H54 (cell line): Measurements from ENCODE around the gene KRT5.

ENCODE experiments used
- DNase-seq: peaks from one replicate; pipeline ENCODE4 v3.0.0; 2011; ENCODE audit warnings: low spot score, mixed read lengths; ENCODE audit not compliant: insufficient read length
- FAIRE-seq: peaks from 3 replicates; lab custom pipeline; 2011; peaks lifted over from hg19 to GRCh38; lab: Jason Lieb, UNC
- POLR2A ChIP-seq: IDR thresholded peaks from 2 replicates; pipeline ENCODE4 v1.6.1; 2011; ENCODE audit warnings: low read depth, mild to moderate bottlenecking, low read length

KRT5 gene

DNA sequence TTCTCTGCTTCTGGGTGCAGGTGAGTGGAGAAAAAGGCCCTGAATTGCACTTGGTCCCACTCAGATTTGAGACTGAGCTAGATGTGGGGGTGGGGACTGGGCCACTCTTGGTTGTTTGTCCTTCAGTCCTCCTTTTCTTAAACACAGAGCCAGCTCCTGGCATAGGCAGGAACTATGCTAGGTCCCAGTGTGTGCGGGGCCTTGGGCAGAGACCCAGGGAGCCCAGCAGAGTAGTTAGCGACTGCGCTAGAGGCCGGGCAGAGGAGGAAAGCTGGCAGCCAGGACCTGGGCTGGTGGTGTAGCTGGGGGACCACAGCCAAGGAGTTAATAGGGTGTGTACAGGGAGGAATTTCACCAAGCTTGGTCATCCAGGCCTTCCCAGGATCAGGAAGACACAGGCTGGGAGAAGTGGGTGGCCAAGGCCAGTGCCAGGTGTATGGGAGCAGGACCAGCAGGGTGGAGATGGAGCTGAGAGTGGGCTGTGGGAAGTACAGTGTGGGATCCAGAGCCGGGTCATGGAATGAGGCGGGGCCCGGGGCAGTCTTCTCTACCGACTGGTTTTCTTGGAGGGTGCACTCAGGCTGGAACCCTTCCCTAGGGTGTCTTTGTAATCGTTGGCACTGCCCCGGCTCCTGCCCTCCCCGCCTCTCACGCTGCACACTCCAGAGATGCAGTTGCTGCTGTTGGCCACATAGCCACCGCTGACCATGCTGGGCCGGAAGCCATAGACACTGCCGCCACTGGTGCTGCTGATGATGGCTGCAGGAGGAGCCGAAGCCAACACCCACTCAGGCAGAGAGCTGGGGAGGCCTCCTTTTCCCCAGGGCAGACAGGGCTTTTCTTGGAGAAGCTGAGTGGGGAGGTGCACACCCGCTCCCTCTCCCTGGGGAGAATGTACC is 24.0 kb upstream of the KRT5 start:
- TF ChIP-seq POLR2A: no peak
- DNase-seq: no peak
- FAIRE-seq: no peak

DNA sequence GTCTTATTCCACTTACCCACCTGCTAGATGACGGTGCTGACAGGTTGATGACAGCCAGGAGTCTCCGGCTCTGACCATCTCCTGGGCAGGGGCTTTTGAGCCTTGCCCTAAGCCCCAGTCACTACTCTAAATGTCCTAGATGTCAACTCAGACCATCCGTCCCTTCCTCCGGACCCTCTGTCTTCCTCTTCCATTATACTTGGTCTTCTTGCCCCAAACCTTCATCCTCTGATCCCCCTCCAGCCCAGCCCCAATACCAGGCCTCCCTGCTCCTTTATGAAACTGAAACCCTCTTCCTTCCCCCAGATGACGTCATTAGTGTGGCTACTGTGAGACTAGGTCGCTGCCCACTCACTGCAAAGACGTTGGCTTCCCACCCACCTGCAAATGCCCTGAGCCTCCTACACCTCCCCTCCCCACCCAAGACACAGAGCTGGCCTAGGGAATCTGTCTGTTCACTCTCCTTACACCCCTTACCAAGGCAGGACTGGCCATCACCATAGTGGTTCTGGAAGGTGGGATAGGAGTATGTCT is 22.7 kb upstream of the KRT5 start:
- FAIRE-seq (no peak), DNase-seq (no peak)
- no peak for TF ChIP-seq POLR2A

DNA sequence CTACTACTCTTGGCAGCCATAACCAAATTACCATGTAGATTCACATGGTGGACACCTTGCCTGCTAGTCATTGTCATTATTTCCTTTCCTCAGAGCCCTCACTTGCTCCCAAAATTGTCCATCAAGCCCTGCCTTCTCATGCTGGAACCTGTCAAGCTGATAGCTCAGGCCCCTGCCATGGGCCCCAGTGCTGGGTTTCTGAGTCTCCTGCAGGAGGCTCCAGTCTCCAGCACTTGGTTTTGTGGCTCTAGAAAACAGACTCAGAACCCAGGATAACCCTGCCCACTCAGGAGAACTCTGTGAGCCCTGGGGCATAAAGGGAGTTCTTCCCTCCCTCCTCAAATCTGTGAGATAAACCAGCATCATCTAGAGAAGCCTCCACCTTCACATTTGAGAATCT is 22.0 kb upstream of the KRT5 start:
- no peak for FAIRE-seq
- no peak for DNase-seq
- no peak for TF ChIP-seq POLR2A

DNA sequence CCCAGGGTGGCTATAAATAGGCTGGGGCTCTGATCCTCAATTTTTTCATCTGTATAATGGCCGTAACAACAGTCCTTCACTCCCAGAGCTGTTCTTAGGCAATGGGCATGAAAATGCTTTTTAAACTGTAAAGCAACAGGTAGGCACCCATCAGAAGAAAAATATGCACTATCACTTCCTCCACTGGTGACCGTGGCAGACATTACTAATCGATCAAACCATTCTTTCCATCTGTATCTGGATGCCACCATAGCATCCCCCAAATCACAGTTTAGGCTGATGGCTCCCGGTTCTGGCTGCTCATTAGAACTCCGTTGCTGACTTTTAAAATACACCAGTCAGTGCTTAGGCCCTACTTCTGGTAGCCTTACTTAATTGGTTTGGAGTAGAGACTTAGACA is 21.5 kb upstream of the KRT5 start:
- no peak for TF ChIP-seq POLR2A
- no peak for FAIRE-seq
- no peak for DNase-seq

DNA sequence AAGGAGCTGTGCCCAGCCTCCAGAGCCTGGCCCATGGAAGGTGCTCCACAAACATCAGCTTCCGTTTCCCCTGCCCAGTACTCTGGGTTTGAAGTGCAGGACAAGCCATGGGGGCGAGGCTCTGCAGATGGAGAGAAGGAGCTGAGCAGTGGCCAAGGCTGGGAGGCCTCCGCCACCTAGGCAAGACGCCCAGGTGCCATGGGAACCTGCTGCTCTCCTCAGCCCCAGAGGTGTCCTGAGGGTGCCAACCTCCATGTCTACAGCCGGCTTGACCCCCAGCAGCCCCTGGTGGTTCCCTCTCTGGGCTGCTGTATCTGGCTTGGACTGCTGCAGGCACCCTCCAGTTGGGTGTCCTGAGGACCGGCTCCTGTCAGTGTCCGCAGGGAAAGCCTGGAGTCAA is 20.3 kb upstream of the KRT5 start:
- DNase-seq: no peak
- no peak for TF ChIP-seq POLR2A
- FAIRE-seq: no peak

DNA sequence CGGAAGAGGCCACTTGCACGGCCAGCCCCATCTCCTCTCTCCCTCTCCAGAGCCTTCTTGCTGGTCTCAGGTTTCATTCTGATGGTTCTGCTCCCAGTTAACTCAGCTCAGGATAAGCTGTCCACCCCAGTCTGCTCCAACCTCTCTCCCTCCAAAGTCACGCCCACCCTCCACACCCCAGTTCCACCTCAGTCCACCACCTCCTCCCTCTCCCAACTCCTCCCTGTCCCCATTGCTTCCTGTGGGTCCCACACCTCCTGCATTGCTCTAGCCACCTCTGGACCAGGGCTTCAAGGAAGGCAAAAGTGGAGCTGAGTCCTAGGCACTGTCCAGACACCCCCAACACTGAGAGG is 19.6 kb upstream of the KRT5 start:
- TF ChIP-seq POLR2A: no peak
- FAIRE-seq (no peak), DNase-seq (no peak)

DNA sequence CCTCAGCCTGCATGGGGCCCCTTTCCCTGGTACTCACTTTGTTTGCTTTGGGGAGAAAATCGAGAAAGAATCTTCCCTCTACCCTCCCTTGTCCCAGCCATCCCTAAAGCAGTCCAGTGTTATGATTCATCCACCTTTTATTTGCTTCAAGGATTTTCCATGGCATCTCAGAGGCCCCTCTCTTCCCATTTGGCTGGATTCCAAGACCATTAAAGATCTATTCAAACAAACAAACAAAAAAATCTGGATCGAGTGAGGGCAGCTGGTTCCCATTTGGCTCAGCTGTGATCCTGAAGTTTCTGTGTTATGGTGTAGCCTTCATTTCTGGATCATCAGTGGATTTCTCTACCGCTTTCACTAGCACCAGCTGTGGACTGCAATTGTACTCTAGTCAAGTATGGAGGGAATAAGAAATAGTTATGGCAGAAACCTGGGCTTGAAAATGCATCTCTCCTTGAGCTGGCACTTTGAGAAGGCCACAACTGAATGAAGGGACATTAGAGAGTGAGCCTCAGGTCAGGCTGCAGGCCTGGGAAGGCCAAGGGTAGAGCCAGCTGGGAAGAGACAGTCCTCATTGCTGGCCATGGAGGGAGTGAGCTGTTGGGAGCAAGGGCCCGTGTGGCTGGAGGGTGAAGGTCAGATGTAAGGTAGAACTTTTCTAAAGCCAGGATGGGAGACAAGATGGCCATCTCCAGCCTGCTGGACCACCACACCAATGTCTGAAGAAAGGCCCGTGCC is 19.1 kb upstream of the KRT5 start:
- TF ChIP-seq POLR2A: no peak
- DNase-seq: peak; percentile 55
- no peak for FAIRE-seq

DNA sequence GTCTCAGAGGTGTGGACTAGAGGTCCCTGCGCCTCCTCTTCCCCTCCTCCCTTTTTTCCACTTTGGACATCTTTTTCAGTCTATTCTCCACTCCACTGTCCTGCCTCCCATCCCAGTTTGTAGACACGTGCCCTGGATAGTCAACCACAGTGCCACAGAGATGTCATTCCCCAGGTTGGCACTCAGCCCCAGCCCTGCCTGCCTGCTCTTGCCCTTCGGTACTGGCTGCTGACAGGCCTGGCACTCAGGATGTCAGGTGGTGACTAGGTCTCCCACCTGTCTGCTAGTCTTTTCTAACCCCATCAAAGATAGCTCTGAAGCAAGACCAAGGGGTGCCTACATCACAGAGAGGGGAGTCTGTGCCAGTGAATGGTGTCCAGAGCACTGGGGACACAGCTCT is 16.9 kb upstream of the KRT5 start:
- FAIRE-seq (no peak), DNase-seq (no peak)
- no peak for TF ChIP-seq POLR2A

DNA sequence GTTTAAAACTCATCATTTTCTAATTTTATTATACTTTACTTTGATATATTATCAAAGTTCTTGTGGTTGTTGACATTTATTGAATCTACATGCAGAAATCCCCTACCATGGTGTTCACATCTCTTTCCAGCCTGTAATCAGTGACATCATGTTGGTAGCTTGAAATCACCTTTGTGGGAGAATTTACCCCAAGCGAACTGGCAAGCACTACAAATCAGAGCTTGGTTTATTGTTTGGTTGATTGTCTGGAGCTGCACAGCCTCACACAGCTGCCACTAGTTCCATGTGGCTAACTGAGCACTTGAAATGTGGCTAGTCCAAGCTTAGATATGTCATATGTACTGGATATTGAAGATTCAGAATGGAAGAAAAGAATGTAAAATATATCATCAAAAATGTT is 15.4 kb upstream of the KRT5 start:
- FAIRE-seq (no peak), DNase-seq (no peak)
- TF ChIP-seq POLR2A: no peak

DNA sequence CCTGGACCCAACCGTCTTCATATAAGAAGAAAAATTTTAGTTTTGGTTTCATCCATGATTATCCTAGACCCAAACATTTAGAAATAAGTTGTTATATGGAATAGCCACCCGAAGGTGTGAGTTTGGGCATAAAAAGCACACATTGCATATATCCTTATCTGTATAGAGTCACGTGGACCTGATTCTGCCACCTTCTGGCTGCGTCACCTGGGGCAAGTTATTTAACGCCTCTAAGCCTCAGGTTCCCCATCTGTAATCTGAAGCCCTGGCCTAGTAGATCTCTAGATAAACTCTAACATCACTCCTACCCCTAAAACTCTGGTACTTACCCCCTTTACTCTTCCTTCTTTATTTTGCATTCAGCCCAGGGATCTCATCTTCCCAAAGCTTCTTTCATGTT is 14.3 kb upstream of the KRT5 start:
- FAIRE-seq (no peak), DNase-seq (no peak)
- no peak for TF ChIP-seq POLR2A

DNA sequence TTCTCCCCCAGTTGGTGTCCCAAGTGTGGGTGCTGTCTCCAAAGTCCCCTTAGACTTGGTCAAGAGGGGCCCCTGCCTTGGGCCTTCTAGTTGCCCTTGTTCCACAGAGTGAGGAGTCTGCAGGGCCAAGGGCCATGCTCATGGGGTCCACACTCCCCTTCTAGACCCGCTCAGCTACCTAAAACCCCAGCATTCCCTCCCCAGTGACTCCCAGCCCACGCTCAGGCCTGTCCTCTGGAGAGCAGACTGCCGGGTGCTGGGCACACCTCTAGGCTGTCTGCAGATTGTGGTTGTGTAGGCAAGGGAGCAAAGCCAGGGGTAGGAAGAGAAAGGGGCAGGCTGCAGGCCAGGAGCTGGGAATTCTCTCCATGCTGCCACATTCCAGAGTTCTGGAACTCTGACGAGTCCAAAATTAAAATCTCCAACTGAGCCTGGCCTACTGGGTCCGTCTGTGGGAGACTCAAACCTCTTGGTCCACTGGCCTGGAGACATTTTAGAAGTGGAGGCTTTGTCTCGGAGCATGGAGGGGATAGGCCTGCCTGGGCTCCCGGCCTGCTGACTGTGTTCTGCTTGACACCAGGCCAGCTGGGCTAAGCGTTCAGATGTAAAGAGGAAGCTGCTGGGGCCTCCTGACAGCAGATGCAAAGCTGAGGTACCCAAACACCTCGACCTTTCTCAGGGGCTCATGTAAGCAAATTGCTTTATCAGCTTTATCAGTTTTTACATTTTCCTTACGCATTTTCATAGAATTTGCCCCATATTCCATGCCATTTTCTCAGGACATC is 13.7 kb upstream of the KRT5 start:
- no peak for FAIRE-seq
- TF ChIP-seq POLR2A: no peak
- DNase-seq: no peak

DNA sequence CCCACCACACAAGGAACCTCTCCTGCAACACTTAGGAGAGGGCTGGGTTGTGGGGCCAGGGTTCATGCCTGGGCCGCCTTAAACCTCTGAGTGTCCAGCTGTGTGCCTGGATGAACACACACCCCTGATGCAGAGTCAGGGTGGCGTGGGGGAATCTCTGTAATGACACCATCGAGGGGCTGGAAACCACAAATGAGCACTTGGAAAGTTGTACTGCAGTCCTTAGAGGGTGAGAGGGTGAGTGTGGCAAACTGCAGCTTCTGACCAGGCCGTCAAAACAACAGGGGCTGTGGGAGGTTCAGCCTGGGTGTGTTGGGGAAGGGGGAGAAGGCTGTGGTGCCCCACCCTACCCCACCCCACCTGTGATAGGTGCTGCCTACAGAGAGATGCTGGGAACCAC is 12.4 kb upstream of the KRT5 start:
- no peak for TF ChIP-seq POLR2A
- no peak for FAIRE-seq

DNA sequence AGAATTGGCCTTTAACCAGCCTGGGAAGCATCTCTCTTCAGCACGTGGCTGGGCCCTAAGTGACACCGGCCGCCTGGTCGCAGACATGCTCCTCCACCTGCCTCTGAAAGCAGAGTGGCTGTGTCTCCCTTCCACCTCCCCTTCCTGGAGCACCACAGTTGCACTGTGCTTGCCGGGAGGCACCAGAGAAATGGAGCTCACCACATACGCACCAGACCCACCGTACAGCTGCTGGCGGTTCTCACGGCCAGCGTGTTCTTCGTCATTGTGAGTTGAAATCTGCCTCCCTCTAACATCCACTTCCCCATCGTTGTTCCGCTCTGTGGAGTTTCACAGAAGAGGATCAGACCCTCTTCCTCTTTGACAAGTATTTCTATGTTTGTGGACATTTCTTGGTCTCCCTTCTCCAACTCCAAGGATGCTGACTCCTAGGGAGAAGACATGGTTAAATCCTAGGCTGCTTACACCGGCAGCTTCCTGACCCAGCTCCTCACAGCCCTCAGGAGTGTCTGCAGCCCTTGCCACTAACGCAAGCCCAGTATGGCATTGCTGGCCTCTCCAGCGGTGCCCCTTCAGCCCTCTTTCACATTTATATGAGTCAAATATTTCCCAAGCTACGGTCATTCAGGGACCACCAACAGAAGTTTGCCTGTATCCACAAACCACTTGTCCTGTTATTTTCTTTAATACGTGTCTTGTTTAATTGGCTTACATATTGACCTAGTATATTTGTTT is 11.5 kb upstream of the KRT5 start:
- FAIRE-seq: no peak
- no peak for DNase-seq
- no peak for TF ChIP-seq POLR2A

More for the DNA sequence above, 12.4 kb upstream of the KRT5 start:
- DNase-seq: no peak

DNA sequence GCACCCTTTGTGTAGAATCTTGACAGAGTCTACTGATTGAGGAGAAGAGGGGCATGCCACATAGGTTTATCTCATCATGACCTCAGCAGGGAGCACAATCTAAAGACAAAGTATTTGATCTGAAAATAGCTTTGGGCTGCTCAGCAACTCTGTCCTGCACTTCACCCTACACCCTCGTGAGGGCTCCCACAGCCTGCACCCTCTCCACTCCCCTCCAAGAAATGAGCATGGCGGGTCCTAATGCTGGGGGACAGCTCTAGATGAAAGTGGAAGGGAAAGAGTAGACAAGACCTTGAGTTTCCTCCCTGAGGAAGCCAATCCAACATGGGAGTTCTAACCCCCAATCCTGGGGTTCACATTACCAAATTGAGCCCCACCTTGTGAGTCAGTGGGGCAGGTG is 10.7 kb upstream of the KRT5 start:
- TF ChIP-seq POLR2A: no peak
- FAIRE-seq: no peak
- DNase-seq: no peak
